Posterior cingulate gyrus (tissue), 11 donors: ENCODE results near the gene LIM2.

Experiments used
- DNase-seq, 10 donors: peaks; one replicate each; pipeline versions ENCODE4 v3.0.0 to v3.0.0-alpha.2; 2020 to 2021; ENCODE audit warnings: mixed read lengths in 3 of 10
- intact Hi-C: fragments of 100-400 bp; cut with DNase I; formaldehyde crosslinking; loops from one replicate; pipeline ENCODE4 v1.15.1; 2023

Gene LIM2

GRCh38 chr19:51398096-51398704, 10.4 kb upstream of the LIM2 start:
- DNase-seq: peak in 1 of 10 donors; percentile 1
- intact Hi-C loops: loop anchor here (10.0 kb wide), 1 partner anchor 257 kb away; no protein-coding TSS in a partner anchor

- intact Hi-C loops: loop anchor here (10.0 kb wide), 1 partner anchor 257 kb away; no protein-coding TSS in a partner anchor
- DNase-seq: peak in 1 of 10 donors; percentile 8
Observed at GRCh38 chr19:51397453-51397852, 9.7 kb upstream of the LIM2 start.

GRCh38 chr19:51396175-51396574, 8.4 kb upstream of the LIM2 start:
- intact Hi-C loops: loop anchor here (10.0 kb wide), 1 partner anchor 259 kb away; no protein-coding TSS in a partner anchor
- DNase-seq: no peak

GRCh38 chr19:51394050-51394836, 6.5 kb upstream of the LIM2 start:
- intact Hi-C loops: loop anchor here (1.0 to 10.0 kb wide), 3 partner anchors 28 to 261 kb away; partner anchors contain the start of gene ETFB
- peak; percentile 79 to 98 (median 90) for DNase-seq

- DNase-seq: no peak
- intact Hi-C loops: loop anchor here (10.0 kb wide), 1 partner anchor 262 kb away; no protein-coding TSS in a partner anchor
Observed at GRCh38 chr19:51392701-51393100, 4.9 kb upstream of the LIM2 start.

GRCh38 chr19:51391073-51391611, 3.4 kb upstream of the LIM2 start:
- intact Hi-C loops: loop anchor here (10.0 kb wide), 1 partner anchor 264 kb away; no protein-coding TSS in a partner anchor

GRCh38 chr19:51389143-51389542, 1.4 kb upstream of the LIM2 start:
- intact Hi-C loops: no loop called here
- peak in 2 of 10 donors; percentile 49 to 79 for DNase-seq

More at GRCh38 chr19:51391073-51391611, 3.4 kb upstream of the LIM2 start:
- DNase-seq: no peak

GRCh38 chr19:51386882-51387520, 773 bp downstream of the LIM2 start:
- DNase-seq: peak in 2 of 10 donors; percentile 56 to 76
- intact Hi-C loops: no loop called here

- peak in 1 of 10 donors; percentile 32 for DNase-seq
- intact Hi-C loops: no loop called here
Observed at GRCh38 chr19:51382004-51382403, 5.8 kb downstream of the LIM2 start.

GRCh38 chr19:51380379-51380778, 7.4 kb downstream of the LIM2 start:
- peak in 3 of 10 donors; percentile 39 to 61 (median 58) for DNase-seq
- intact Hi-C loops: no loop called here

GRCh38 chr19:51377422-51377821, 10.4 kb downstream of the LIM2 start:
- intact Hi-C loops: no loop called here
- no peak for DNase-seq

- DNase-seq: peak in 3 of 10 donors; percentile 17 to 37 (median 29)
- intact Hi-C loops: no loop called here
Observed at GRCh38 chr19:51375504-51376221, 12.1 kb downstream of the LIM2 start.

GRCh38 chr19:51372649-51373504, 14.9 kb downstream of the LIM2 start, which contains the start of gene NKG7:
Gene NKG7 (minus strand): TSS chr19:51372654. CDS start chr19:51372535, 119 bp downstream.
- DNase-seq: peak in 3 of 10 donors; percentile 10 to 42 (median 18)
- intact Hi-C loops: no loop called here

- intact Hi-C loops: no loop called here
- peak in 3 of 10 donors; percentile 59 to 69 (median 64) for DNase-seq
Observed at GRCh38 chr19:51372021-51372648, 15.6 kb downstream of the LIM2 start.

GRCh38 chr19:51371186-51371690, 16.5 kb downstream of the LIM2 start:
- intact Hi-C loops: no loop called here
- DNase-seq: peak in 2 of 10 donors; percentile 49 to 67

GRCh38 chr19:51370230-51370629, 17.5 kb downstream of the LIM2 start:
- intact Hi-C loops: no loop called here
- DNase-seq: peak in 2 of 10 donors; percentile 9 to 39

GRCh38 chr19:51368366-51369282, 19.1 kb downstream of the LIM2 start, which contains the start of gene CLDND2:
Gene CLDND2 (minus strand): TSS chr19:51369003. CDS start chr19:51368577, 426 bp downstream.
- DNase-seq: peak in 3 of 10 donors; percentile 72 to 88 (median 79)
- intact Hi-C loops: no loop called here
